A549 (cell line): Measurements from ENCODE around the gene PPP2R2C. TPM values are rescaled to one million over a fixed set of nuclear protein-coding genes. Genes with fewer than 3 reads are reported as not detected.

Experiments used
- ATAC-seq, 2 experiments: fragments of 200-7000 bp in 1 of 2; fragments of >200 bp in 1 of 2; cut with Nextera tagmentation in 1 of 2; cut with Tn5 transposase in 1 of 2; 3 replicates each; pipeline versions ENCODE4 v1.8.0 to v1.9.1; 2018 to 2020; ENCODE audit warnings: mild to moderate bottlenecking in 1 of 2, moderate library complexity in 1 of 2
- CTCF ChIA-PET: fragments of 300-600 bp; sonication (Branson Sonifier 250); formaldehyde crosslinking; extraction: SDS; loops from one replicate; lab custom pipeline; 2021; ENCODE audit warnings: antibody characterized with exemption, inconsistent platforms; lab: Yijun Ruan, JAX
- POLR2A ChIA-PET: fragments of 350-600 bp; formaldehyde crosslinking; extraction: SDS; loops from one replicate; lab custom pipeline; 2021; ENCODE audit warnings: antibody characterized with exemption, inconsistent platforms; lab: Yijun Ruan, JAX
- DNase-seq, 2 experiments: peaks; one replicate each; pipeline versions ENCODE4 v3.0.0 to v3.0.0-alpha.2; 2011 to 2016; ENCODE audit warnings: low read depth in 1 of 2, low spot score in 1 of 2
- FAIRE-seq: peaks from 2 replicates; lab custom pipeline; 2011; peaks lifted over from hg19 to GRCh38; lab: Jason Lieb, UNC
- H3K27ac ChIP-seq, 2 experiments: fragments of >200 bp; sonication (Bioruptor Twin); formaldehyde crosslinking; 3 replicates each; pipeline ENCODE4 v1.5.1; 2016 to 2017
- H3K4me1 ChIP-seq: fragments of >200 bp; sonication (Bioruptor Twin); formaldehyde crosslinking; 3 replicates; pipeline ENCODE4 v1.6.1; 2016
- H3K4me2 ChIP-seq: fragments of >200 bp; sonication (Bioruptor Twin); formaldehyde crosslinking; 3 replicates; pipeline ENCODE4 v1.6.1; 2016
- H3K4me3 ChIP-seq: fragments of >200 bp; sonication (Bioruptor Twin); formaldehyde crosslinking; 3 replicates; pipeline ENCODE4 v1.5.1; 2016
- H3K9me3 ChIP-seq: fragments of >200 bp; sonication (Bioruptor Twin); formaldehyde crosslinking; 3 replicates; pipeline ENCODE4 v1.6.1; 2016
- ATOH8 ChIP-seq: fragments of 250-450 bp; sonication (Bioruptor Pico); IDR thresholded peaks from 2 replicates; pipeline ENCODE4 v1.5.0; 2020; ENCODE audit warnings: low read depth, mild to moderate bottlenecking, moderate library complexity
- CBX8 ChIP-seq: fragments of 200-600 bp; sonication (generic); IDR thresholded peaks from 2 replicates; pipeline ENCODE4 v1.6.1; 2016
- CHD2 ChIP-seq: fragments of 150-350 bp; IDR thresholded peaks from 2 replicates; pipeline ENCODE4 v1.6.1; 2014; ENCODE audit warnings: low read length; ENCODE audit not compliant: partially characterized antibody
- GATA3 ChIP-seq: IDR thresholded peaks from 2 replicates; pipeline ENCODE4 v1.6.1; 2012; ENCODE audit warnings: borderline replicate concordance
- HEYL ChIP-seq: fragments of 250-450 bp; sonication (Bioruptor Pico); IDR thresholded peaks from 2 replicates; pipeline ENCODE4 v1.8.0; 2021; ENCODE audit warnings: mild to moderate bottlenecking, moderate library complexity
- HMGXB4 ChIP-seq: fragments of 250-450 bp; sonication (Bioruptor Pico); IDR thresholded peaks from 2 replicates; pipeline ENCODE4 v1.5.0; 2021; ENCODE audit warnings: mild to moderate bottlenecking, moderate library complexity, borderline replicate concordance
- JUN ChIP-seq, 2 experiments: fragments of >200 bp; sonication (Bioruptor Twin); formaldehyde crosslinking; IDR thresholded peaks; 2 replicates in 1 of 2; 3 replicates in 1 of 2; pipeline ENCODE4 v1.6.1; 2016 to 2017
- KDM1A ChIP-seq: fragments of 200-600 bp; sonication (generic); IDR thresholded peaks from 2 replicates; pipeline ENCODE4 v1.6.1; 2016; ENCODE audit warnings: low read depth, mild to moderate bottlenecking
- MAFK ChIP-seq: fragments of 450-650 bp; IDR thresholded peaks from 2 replicates; pipeline ENCODE4 v1.6.1; 2014; ENCODE audit not compliant: partially characterized antibody
- MYC ChIP-seq: IDR thresholded peaks from 2 replicates; pipeline ENCODE4 v1.6.1; 2012; ENCODE audit warnings: mild to moderate bottlenecking, inconsistent platforms, low read length, improper control_type of control experiment, borderline replicate concordance
- PBX3 ChIP-seq: IDR thresholded peaks from 2 replicates; pipeline ENCODE4 v1.6.1; 2012
- RAD21 ChIP-seq, 2 experiments: fragments of >200 bp in 1 of 2; sonication (Bioruptor Twin) in 1 of 2; formaldehyde crosslinking in 1 of 2; IDR thresholded peaks in 1 of 2; conservative IDR thresholded peaks in 1 of 2; 2 replicates in 1 of 2; 3 replicates in 1 of 2; pipeline ENCODE4 v1.6.1; 2012 to 2018; ENCODE audit warnings: inconsistent platforms in 1 of 2
- REST ChIP-seq: fragments of 200-600 bp; sonication (generic); IDR thresholded peaks from 2 replicates; pipeline ENCODE4 v1.6.1; 2016; ENCODE audit warnings: antibody characterized with exemption, mild to moderate bottlenecking, moderate library complexity
- RFX5 ChIP-seq: fragments of 450-650 bp; IDR thresholded peaks from 2 replicates; pipeline ENCODE4 v1.7.1; 2014; ENCODE audit warnings: antibody characterized with exemption, mild to moderate bottlenecking, moderate library complexity
- RNF2 ChIP-seq: fragments of 200-600 bp; sonication (generic); IDR thresholded peaks from 2 replicates; pipeline ENCODE4 v1.6.1; 2016; ENCODE audit warnings: low read depth, mild to moderate bottlenecking, antibody characterized with exemption, moderate library complexity, borderline replicate concordance
- SREBF2 ChIP-seq: fragments of 450-650 bp; IDR thresholded peaks from 2 replicates; pipeline ENCODE4 v1.6.1; 2014; ENCODE audit warnings: mild to moderate bottlenecking, moderate library complexity
- ZNF302 ChIP-seq: fragments of 250-450 bp; sonication (Bioruptor Pico); IDR thresholded peaks from 2 replicates; pipeline ENCODE4 v1.9.0; 2021; ENCODE audit warnings: inconsistent platforms, mild to moderate bottlenecking, moderate library complexity
- WGBS: methylation state at CpG from one replicate; pipeline ENCODE4 v1.1.6; 2017; ENCODE audit errors: missing lambda C conversion rate; 5-methylcytosine and 5-hydroxymethylcytosine counted together
- polyA plus RNA-seq, 4 experiments: library from polyadenylated mRNA; depleted of rRNA in 3 of 4; stranded (reverse); fragments of >200 nt; fragmentation: RNase III in 1 of 4; extraction: RNeasy Plus Mini Kit Qiagen cat#74134 plus additional on column Dnase treatment in 1 of 4; gene quantifications; 2 replicates in 3 of 4; 3 replicates in 1 of 4; pipeline ENCODE4 v1.2.3, GENCODE V29; 2011 to 2017

The PPP2R2C gene
- polyA plus RNA-seq, 2 of the 4 experiments (the other 2 are of a cell fraction): 23.9 to 29.4 TPM

GRCh38 chr4:6369511-6369910, 102.9 kb downstream of the PPP2R2C start:
- 82% methylated on average over 8 of the region's 8 CpGs for WGBS
- POLR2A ChIA-PET: no interaction called here
- no peak for FAIRE-seq
- TF ChIP-seq PBX3 (no peak), RAD21 (conservative IDR thresholded peaks at IDR 0.05 in 1 of 2, IDR thresholded peaks at IDR 0.05 in 1 of 2) (no peak), ATOH8 (no peak), CHD2 (no peak), KDM1A (no peak), REST (no peak), JUN (IDR thresholded peaks at IDR 0.05) (no peak), SREBF2 (no peak), MYC (no peak), CBX8 (no peak)
- Histone ChIP-seq H3K4me1 (no peaks in the 10 kb centered on the region), H3K4me3 (no peak overlapping the region), H3K27ac (no peak overlapping the region), H3K4me2 (no peak overlapping the region), H3K9me3 (no peaks in the 10 kb centered on the region)
- CTCF ChIA-PET: no interaction called here
- no peak for ATAC-seq
- DNase-seq: no peak

- CTCF ChIA-PET: no interaction called here
- Histone ChIP-seq H3K27ac (no peak overlapping the region), H3K4me1 (no peaks in the 10 kb centered on the region), H3K4me2 (no peak overlapping the region), H3K9me3 (no peaks in the 10 kb centered on the region), H3K4me3 (no peak overlapping the region)
- FAIRE-seq (no peak), ATAC-seq (no peak), DNase-seq (no peak)
- no peak for TF ChIP-seq RFX5
- no peak for TF ChIP-seq ZNF302 (CRISPR knock-in tag)
- TF ChIP-seq RNF2: no peak
- TF ChIP-seq ATOH8: no peak
- TF ChIP-seq MAFK: no peak
- TF ChIP-seq HEYL (CRISPR knock-in tag): no peak
- no peak for TF ChIP-seq HMGXB4 (CRISPR knock-in tag)
- TF ChIP-seq GATA3: no peak
- 94% methylated on average over 8 of the region's 8 CpGs for WGBS
- POLR2A ChIA-PET: no interaction called here
Observed at GRCh38 chr4:6369035-6369434, 103.4 kb downstream of the PPP2R2C start.
